ENCODE data around the gene SLC16A2.

- TF ChIP-seq CTCF (IDR thresholded peaks at IDR 0.05) (no peak), POLR2A (IDR thresholded peaks at IDR 0.05) (no peak)
Observed at GRCh38 chrX:74421740-74422352, 553 bp downstream of the SLC16A2 start.
